Effector CD4-positive, alpha-beta T cell (primary cell): ENCODE measurements around the gene ZNF747.

Source experiments
- DNase-seq: peaks from one replicate; pipeline ENCODE4 v3.0.0-alpha.2; 2020

The ZNF747 gene

DNA sequence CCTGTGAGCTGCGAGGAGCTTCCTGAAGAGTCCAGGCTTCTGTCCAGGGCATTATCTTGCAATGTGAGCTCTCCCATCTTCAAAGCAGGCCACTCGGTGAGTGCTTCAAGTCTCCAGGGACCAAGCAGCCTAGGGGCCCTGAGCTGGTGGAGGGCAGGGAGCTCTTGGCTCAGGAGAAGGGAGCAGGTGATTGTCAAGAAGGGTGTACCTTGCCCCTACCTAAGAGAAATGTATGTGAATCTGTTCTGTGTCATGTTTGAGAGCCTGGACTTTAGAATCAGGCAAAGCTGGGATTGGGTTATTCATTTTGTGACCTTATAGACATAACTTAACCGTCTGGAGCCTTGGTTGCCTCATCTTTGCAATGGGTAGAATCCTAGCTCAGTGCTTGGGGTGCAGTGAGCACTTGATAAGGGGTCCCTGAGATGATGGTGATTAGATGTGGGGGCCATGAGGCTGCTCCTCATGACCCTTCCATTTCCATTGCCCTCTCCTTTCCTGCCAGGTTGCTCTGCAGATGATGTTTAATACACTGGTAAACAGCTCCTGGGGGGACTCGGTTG is 24.2 kb downstream of the ZNF747 start:
- DNase-seq = no peak

DNA sequence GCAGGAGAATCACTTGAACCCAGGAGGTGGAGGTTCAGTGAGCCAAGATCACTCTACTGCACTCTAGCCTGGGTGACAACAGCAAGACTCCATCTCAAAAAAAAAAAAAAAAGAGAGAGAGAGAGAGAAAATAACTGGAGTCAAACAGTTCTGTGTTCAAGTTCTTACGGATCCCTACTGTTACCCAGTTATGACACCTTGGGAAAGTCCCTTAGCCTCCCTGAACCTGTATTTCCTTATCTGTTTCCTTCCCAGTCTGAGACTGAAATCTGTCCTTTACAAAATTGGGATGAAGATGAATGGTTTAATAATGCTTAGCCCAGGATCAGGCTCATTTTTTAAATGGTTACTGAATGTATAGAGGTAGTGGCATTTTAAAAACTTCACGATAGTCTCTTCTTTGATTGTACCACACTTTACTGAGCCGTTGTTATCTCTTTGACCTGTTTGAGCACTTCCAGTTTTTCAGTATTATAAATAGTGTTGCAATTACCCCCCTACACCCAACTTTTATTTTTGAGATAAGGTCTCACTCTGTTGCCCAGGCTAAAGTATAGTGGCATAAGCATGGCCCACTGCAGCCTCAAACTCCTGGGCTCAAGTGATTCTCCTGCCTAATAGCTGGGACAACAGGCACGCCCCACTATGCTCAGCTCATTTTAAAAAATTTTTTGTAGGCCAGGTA is 25.4 kb downstream of the ZNF747 start:
- DNase-seq = no peak

DNA sequence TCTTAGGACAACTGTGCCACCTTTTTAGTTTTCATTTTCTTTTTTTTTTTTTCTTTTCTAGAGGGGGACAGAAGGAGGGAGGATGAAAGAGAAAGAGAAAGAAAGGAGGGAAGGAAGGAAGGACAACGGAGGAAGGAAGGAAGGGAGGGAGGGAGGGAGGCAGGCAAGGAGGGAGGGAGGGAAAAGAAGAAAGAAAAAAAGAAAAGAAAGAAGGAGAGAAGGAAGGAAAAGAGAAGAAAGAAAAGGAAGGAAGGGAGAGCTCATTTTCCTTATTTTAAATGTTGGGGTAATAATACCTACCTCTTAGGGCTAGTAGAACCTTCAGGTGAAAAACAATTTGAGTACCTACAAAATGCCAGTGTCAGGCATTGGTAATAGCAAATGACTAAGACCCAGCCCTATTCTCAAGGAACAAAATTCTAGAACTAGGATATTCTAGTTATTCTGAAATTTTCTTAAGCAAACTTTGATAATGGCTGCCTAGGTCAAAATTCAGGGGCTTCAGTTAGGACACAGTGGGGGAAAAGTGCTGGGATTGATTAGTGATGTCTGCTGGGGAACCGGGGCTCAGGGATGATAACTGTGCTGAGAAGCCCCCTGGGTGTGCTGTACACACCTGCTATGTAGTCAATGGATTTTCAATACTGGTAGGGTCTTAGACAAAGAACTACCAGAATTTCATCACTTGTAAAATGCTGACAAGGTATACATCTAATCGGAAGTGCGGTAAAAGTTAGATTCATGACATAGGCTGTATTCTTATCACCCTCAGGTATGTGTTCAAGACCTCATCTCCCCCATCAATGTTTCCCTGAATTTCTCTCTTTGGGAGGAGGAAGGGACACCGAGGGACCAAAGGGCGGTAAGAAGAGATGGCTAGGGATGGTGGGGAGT is 31.0 kb downstream of the ZNF747 start:
- no peak for DNase-seq

DNA sequence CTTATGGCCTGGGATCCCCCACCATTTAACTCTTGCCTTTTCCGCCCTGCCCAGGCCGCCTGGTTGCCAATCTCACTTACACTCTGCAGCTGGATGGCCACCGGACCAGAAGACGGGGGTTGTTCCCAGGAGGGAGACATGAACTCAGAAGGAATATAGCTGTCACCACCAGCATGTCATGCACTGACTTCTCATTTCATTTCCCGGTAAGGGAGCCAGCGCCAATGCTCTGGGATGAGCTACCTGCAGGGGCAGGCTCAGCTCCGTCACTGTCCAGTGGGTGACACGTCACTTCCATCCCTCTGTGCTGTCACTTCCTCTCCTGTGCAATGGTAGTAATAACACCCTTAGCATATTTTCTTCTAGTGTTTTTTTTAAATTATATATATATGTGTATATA is 35.4 kb downstream of the ZNF747 start:
- no peak for DNase-seq

DNA sequence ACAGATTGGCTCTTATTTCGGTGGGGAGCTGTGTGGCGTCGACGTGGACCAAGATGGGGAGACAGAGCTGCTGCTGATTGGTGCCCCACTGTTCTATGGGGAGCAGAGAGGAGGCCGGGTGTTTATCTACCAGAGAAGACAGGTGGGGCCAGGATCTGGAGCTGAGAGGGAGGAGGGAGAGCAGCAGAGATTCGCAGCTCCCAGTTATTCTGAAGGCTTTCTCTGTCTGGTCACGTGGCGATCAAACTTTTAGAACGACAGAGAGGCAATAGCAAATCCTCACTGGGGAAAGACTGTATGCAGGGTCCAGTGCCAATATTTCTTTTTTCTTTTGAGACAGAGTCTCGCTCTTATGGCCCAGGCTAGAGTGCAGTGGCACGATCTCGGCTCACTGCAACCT is 39.9 kb downstream of the ZNF747 start:
- DNase-seq = no peak

DNA sequence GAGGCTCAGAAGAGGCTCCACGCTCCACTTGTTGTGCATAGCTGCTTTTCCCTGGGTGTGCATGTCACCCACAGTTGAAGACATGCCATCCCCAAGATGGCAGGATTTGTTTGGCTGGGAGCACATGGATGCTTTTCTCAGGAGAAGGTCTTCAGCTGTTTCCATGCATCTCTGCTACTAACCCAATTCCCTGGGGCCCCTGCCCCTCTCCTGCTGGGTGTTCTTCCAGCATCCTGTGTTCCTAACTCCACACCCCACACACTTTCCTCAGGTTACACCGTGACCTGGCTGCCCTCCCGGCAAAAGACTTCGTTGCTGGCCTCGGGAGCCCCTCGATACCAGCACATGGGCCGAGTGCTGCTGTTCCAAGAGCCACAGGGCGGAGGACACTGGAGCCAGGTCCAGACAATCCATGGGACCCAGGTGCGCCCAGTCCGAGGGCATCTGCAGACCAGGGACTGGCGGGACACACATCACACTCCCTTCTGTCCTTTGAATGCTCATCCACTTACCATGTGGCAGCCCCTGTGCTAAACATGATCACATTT is 40.6 kb downstream of the ZNF747 start:
- DNase-seq = no peak

DNA sequence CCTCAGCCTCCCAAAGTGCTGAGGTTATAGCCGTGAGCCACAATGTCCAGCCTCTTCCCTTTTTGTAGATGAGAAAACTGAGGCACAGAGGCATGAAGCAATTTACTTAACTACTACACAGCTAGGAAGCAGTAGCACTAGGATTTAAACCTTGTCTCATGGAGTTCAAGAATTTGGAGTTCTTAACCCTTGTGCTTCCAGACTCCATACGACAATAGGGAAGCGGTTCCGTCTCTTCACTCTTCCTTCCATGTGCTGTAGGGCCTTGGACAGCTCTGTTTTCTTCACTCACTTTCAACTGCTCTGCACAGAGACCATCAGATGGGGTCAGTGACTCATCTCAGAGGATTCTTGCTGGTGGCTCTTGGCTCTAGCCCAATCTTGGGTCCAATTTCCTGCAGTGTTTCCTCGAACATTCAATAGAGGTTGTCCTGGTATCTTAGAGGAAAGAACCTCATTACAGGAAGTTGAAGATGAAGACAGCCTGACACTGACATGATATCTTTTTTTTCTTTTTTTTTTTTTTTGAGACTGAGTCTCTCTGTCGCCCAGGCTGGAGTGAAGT is 42.8 kb downstream of the ZNF747 start:
- no peak for DNase-seq

DNA sequence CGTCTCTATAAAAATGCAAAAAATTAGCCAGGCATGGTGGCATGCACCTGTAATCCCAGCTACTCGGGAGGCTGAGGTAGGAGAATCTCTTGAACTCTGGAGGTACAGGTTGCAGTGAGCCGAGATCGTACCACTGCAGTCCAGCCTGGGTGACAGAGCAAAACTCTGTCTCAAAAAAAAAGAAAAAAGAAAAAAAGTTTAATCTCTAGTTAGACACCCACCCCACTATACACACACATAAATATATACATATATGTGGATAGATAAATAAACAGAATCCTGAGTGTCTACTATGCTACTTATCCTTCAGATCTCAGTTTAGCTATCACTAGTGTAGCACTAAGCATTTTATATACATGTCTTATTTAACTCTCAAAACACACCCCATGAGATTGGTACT is 43.4 kb downstream of the ZNF747 start:
- DNase-seq = no peak

DNA sequence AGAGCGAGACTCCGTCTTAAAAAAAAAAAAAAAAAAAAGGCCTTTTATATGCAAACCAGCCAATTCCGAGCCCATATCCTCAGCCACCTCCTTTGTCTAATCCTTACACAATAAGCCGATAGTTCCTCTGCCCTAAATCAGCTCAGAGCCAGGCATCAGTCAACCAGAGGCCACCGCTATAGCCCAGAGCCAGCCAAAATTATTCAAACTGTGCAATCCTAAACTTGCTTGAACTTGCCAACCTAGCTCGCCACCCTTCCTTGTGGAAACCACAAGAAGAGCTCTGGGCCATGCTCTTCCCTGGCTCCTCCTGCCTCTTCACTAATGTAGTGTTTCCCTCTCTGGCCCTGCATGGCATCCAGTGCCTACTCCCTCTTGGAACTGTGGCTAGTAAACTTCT is 44.4 kb downstream of the ZNF747 start:
- DNase-seq = no peak

DNA sequence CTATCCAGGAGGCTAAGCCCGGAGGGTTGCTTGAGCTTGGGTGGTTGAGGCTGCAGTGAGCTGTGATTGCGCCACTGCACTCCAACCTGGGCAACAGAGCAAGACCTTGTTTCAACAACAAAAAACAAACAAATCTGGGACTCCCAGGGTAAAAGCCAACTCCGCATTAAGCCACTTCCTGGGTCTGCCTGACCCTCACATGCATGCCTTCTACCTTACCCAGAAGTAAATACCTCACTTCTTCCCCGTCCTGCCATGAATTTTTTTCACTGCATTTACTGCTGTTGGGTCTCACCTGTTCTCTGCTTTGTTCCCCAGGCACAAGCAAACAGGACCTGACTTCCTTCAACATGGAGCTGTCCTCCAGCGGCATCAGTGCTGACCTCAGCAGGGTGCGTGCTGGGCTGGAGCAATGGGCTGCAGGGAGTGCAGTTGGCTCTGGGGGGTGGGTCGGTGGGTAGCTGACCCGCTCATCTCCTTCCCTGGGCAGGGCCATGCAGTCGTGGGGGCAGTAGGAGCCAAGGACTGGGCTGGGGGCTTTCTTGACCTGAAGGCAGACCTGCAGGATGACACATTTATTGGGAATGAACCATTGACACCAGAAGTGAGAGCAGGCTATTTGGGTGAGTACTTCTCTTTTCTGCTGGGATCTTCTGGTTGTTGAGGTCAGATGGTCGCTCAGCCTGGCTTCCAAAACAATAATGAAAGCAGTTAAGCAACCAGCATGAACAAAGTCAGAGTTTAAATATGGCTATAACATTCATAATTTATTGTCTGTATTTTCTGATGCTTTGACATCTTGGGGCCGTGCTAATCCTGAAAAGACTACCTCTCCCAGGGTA is 45.7 kb downstream of the ZNF747 start:
- DNase-seq = no peak

DNA sequence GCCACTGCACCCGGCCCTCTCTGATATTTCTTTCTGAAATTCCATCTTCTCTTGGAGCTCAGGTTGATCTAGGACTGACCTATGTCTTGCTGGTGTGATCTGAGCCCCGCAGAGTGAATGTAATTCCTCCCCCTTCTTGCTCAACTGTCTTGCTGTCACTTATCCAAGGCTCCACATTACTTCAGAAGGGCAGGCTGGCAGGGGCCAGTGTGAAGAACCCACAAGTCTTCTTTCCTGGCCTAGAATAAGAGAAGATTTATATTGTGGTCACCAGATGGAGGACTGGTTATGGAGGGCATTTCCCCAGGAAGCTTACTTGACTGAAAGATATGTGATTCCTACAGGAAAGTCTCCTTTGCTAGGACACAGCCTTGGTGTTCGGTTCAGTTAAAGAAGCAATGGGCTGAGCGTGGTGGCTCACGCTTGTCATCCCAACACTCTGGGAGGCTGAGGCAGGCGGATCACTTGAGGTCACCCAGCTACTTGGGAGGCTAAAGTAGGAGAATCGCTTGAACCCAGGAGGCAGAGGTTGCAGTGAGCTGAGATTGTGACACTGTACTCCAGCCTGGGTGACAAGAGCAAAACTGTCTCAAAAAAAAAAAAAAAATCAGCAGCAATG is 48.7 kb downstream of the ZNF747 start:
- DNase-seq = no peak

DNA sequence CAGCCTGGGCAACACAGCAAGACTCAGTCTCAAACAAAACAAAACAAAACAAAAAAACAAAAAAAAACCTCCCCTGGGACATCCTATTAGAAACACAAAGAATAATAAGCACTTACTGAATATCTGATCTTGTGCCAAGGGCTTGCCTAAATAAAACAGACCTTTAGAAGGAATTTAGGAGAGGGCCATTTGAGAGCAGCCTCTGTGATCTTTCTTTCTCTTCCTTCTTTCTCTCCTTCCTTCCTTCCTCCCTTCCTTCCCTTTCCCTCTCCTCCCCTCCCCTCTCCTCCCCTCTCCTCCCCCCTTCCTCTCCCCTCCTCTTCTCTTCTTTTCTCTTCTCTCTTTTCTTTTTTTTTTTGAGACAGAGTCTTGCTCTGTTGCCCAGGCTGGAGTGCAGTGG is 49.8 kb downstream of the ZNF747 start:
- DNase-seq = no peak

DNA sequence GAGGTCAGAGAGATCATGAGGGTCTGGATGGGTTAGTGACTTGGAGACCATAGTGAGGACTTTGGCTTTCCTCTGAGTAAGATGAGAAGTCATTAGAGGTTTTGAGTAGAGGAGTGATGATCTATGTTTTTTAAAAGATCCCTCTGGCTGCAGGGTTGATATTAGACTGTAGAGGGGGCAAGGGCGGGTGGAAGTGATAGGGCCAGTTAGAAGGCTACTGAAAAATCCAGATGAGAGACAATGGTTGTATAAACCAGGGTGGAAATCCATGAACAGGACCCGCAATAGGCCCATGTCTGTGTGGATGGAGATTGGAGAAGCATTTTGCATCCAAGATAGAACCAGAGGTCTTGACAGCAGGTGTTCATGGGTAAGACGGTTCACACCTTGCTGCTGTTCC is 52.3 kb downstream of the ZNF747 start:
- DNase-seq = no peak

DNA sequence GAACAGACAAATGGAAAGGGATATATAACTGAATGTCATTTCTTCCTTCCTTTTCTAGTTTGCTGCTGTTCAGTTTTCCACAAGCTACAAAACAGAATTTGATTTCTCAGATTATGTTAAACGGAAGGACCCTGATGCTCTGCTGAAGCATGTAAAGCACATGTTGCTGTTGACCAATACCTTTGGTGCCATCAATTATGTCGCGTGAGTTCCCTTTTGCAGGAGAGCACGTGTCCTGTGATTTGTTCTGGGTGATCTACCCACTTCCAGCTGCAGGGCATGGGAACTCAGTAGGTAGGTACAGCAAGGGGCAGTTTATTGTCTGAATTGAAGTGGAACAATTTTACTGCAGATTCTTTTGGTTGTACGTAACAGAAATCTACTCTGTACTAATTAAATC is 53.3 kb downstream of the ZNF747 start:
- DNase-seq = no peak
